IMR-90 (cell line): ENCODE data around the gene DMRT1.

Source experiments
- CEBPB ChIP-seq: IDR thresholded peaks from 2 replicates; pipeline ENCODE4 v1.6.1; 2012; ENCODE audit warnings: low read depth, low read length, improper control_type of control experiment
- CTCF ChIP-seq: conservative IDR thresholded peaks from 2 replicates; pipeline ENCODE4 v1.5.1; 2012; ENCODE audit warnings: mild to moderate bottlenecking, low read depth, low read length, improper control_type of control experiment
- ELK1 ChIP-seq: fragments of 150-350 bp; IDR thresholded peaks from 2 replicates; pipeline ENCODE4 v1.6.1; 2016; ENCODE audit warnings: low read depth, mild to moderate bottlenecking, low read length, moderate library complexity, borderline replicate concordance
- MAZ ChIP-seq: IDR thresholded peaks from 2 replicates; pipeline ENCODE4 v1.6.1; 2012; ENCODE audit warnings: low read depth, mild to moderate bottlenecking, low read length, improper control_type of control experiment, moderate library complexity, borderline replicate concordance
- POLR2A ChIP-seq: IDR thresholded peaks from 2 replicates; pipeline ENCODE4 v1.6.1; 2012; ENCODE audit warnings: mild to moderate bottlenecking, low read depth, low read length
- RAD21 ChIP-seq: IDR thresholded peaks from 2 replicates; pipeline ENCODE4 v1.6.1; 2012; ENCODE audit warnings: low read length, improper control_type of control experiment
- RCOR1 ChIP-seq: IDR thresholded peaks from 2 replicates; pipeline ENCODE4 v1.6.1; 2012; ENCODE audit warnings: mild to moderate bottlenecking, low read length, improper control_type of control experiment; ENCODE audit not compliant: insufficient replicate concordance
- RFX5 ChIP-seq: IDR thresholded peaks from 2 replicates; pipeline ENCODE4 v1.8.0; 2012; ENCODE audit warnings: low read depth, mild to moderate bottlenecking, low read length, moderate library complexity
- SMC3 ChIP-seq: fragments of 150-350 bp; IDR thresholded peaks from 2 replicates; pipeline ENCODE4 v1.6.1; 2016; ENCODE audit warnings: low read depth, mild to moderate bottlenecking, antibody characterized with exemption, low read length, moderate library complexity

GRCh38 chr9:1014640-1015039 lies 173.1 kb downstream of the DMRT1 start:
- TF ChIP-seq CTCF (no peak), MAZ (no peak), RFX5 (no peak), RCOR1 (no peak), ELK1 (no peak), POLR2A (no peak), SMC3 (no peak), CEBPB (no peak), RAD21 (no peak)
